Erythroblast (primary cell): ENCODE measurements around the gene CHST4.

Source experiments
- GATA1 ChIP-seq: IDR thresholded peaks from 2 replicates; pipeline ENCODE4 v1.6.1; 2011; ENCODE audit warnings: low read depth, mild to moderate bottlenecking, control low read depth, low read length, moderate library complexity
- POLR2A ChIP-seq: IDR thresholded peaks from 2 replicates; pipeline ENCODE4 v1.6.1; 2011; ENCODE audit warnings: mild to moderate bottlenecking, low read length

DNA sequence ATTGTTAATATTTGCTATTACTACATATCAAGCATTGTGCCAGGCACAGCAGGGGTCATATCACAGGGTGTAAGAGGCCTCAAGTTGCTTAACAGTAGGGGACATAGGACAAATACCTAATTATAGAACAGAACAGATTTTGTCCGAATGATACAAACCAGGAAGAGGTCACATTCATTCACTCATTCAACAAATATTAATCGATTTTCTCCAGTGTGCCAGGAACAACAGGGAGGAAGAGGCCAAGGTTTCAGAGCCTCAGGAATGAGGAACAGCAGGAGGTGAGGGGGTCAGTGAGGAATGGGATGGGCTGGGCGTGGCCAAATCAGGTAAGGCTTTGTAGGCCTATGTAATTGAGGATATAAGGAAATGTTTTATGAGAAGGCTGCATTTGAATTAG, 11.2 kb upstream of the CHST4 start:
- TF ChIP-seq POLR2A (no peak), GATA1 (no peak)
